C4-2B (cell line): ENCODE results near the gene MAPK8IP3.

Experiments used
- CTCF ChIP-seq: fragments of 450-650 bp; conservative IDR thresholded peaks from 2 replicates; pipeline ENCODE4 v1.5.1; 2017; ENCODE audit warnings: mild to moderate bottlenecking
- ZFX ChIP-seq: fragments of 450-650 bp; IDR thresholded peaks from 2 replicates; pipeline ENCODE4 v1.6.1; 2017

- no peak for TF ChIP-seq CTCF
- no peak for TF ChIP-seq ZFX
Measured at GRCh38 chr16:1713933-1714332, 7.9 kb downstream of the MAPK8IP3 start.
